GM20000 (cell line): ENCODE data around the gene NRGN.

Experiments
- DNase-seq: peaks from one replicate; pipeline ENCODE4 v3.0.0; 2012; ENCODE audit warnings: low spot score
- TF ChIP-seq, protein P1 (sequence below): IDR thresholded peaks from 2 replicates; pipeline ENCODE4 v1.5.1; 2012; ENCODE audit warnings: mild to moderate bottlenecking, control low read depth; ENCODE audit errors: extremely low read depth, missing control alignments

The NRGN gene

DNA sequence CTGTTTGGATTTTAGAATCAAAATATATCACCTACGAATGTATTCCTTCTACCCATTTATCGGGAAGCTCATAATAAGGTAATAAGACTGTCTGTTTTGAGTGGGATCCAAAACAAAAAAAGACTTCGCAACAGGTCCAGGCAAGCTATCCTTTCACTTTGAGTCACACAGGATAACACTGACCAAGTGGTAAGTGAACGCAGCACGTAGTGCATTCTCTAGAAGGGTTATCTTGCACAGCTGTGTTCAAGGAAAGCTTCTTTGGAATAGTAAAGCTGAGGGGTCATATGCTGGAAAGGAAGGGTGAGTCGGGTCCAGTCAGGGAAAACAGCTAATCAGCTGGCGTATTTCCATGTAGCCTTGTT, 22.3 kb upstream of the NRGN start:
- peak; percentile 63 for DNase-seq

DNA sequence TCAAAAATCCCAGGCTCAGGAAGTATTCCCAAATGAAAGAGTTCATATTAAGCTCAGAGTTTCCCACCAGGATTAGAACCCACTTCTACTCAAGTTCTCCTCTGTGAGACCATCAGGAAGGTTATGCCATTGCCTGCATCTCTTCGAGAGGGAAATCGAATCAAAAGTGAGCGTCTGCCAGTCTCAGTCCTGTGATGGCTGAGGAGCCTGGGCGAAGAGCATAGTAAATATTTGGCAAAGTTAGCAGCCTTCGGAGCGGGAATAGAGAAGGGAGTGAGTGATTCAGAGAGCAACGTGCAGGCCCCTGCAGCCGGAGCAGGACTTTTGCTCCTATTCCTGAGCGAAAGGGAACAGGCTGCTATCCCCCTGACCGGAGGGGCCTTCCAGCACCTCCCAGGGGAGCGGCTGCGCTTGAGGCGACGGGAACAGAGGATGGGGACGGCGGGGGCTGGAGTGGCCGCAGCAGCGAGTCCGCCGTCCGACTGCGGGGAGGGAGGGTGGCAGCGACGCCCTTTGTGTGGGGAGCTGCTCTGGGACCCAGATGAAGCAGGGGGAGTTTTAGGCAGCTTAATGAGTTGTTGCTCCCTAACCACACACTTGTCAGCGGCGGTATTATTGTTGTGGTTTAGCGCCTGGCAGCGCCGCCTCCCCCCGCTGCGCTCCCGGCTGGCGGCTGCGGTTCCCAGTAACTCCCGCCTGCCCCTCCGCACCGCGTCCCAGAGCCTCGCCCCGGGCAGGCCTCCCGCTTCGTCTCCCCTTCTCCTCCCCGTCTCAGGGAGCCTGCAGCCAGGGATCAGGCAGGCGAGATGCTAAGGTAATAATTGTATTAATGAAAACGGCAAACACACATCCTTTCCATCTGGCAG, 21.7 kb upstream of the NRGN start:
- TF ChIP-seq, protein P1, sequence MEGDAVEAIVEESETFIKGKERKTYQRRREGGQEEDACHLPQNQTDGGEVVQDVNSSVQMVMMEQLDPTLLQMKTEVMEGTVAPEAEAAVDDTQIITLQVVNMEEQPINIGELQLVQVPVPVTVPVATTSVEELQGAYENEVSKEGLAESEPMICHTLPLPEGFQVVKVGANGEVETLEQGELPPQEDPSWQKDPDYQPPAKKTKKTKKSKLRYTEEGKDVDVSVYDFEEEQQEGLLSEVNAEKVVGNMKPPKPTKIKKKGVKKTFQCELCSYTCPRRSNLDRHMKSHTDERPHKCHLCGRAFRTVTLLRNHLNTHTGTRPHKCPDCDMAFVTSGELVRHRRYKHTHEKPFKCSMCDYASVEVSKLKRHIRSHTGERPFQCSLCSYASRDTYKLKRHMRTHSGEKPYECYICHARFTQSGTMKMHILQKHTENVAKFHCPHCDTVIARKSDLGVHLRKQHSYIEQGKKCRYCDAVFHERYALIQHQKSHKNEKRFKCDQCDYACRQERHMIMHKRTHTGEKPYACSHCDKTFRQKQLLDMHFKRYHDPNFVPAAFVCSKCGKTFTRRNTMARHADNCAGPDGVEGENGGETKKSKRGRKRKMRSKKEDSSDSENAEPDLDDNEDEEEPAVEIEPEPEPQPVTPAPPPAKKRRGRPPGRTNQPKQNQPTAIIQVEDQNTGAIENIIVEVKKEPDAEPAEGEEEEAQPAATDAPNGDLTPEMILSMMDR: no peak
- no peak for DNase-seq

More for the DNA sequence above, 22.3 kb upstream of the NRGN start:
- TF ChIP-seq, protein P1: no peak

DNA sequence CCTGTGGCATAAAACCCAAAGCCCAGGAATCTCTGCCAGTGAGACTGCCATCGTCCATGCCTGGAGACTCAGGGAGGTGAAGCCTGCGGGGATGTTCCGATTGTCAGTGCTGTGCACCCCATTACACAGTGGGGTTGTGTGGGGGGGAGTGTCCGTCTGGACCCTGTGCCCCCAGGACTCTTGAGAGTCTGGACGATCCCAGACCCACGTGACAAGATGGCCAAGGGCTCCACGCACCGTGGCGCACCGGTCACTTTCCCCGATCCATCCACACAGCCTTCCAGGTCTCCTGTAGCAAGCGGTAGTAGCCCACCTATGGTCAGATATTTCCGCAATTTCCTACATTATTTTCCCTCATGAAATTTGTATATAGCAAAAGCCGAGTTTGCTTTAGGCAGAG, 20.9 kb upstream of the NRGN start:
- TF ChIP-seq, protein P1: no peak
- no peak for DNase-seq

DNA sequence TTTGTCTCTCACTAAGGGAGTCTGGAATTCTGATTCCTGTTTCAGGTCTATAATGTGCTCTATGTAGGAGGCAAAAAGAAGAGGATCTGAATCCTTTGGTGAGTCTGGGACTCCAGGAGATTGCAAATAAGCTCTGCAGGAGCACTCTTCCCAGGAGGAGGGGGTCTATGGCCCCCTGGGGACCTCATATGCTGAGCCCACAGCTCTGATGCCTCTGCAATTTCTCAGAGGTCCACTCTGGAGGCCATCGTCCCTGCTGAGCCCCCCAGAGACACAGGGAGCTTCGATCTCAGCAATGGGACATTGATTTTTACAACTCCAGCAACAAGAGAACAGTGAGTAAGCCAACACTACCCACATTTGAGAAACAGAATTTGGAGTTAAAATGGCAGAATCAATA, 20.2 kb upstream of the NRGN start:
- DNase-seq: no peak
- TF ChIP-seq, protein P1: no peak

DNA sequence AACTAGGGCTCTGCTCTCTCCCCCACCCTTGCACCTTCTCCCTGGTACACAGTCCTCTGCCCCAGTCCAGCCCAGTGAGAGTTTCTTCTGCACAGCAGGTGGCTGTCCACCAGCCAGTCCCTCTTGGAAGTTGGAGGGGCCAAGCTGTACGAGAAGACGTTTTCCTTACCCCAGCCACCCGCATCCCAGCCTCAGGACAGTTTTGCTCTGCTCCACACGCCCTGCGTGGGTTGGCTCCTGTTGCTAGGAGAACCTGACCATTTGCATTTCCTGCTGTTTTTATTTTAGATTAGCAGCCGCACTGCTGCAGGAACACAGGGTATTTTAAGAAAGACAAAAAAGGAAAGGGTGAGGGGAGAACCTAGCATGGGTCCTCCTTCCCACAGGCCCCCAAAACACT, 17.6 kb upstream of the NRGN start:
- TF ChIP-seq, protein P1: no peak

DNA sequence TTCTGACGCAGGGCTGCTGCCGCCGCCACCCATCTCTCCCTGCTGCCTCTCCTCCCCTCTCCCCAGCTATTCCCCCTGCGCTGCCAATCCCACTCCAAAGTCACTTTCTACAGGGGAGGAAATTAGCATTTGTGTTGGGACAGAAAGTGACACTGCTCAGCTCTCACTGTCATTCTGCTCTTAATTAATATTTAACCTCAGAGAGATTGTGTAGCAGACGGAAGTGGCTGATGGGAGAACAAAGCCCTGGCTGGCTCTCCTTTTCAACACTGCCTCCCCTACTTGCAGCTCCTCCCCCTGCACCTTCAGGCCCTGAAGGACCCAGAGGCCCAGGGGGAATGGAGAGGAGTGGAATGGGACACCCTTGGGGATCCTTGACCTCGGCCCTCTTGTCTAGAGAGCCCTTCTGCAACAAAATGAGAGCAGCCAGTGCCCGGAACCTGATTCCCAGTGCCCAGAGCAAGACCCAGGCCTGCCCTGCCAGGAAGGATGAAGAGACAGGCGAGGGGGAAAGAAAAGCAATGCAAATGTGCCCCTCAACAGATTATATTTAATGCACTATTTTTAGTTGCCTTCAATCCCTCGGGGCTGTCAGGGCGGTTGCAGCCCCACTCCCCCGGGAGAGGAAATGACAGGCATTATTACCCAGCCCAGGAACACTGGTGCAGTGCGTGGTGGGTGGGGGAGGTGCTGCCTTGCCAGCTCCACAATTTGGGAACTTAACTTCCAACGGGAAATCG, 14.6 kb upstream of the NRGN start:
- DNase-seq: peak; percentile 82
- TF ChIP-seq, protein P1: no peak

More for the DNA sequence above, 17.6 kb upstream of the NRGN start:
- DNase-seq: no peak

DNA sequence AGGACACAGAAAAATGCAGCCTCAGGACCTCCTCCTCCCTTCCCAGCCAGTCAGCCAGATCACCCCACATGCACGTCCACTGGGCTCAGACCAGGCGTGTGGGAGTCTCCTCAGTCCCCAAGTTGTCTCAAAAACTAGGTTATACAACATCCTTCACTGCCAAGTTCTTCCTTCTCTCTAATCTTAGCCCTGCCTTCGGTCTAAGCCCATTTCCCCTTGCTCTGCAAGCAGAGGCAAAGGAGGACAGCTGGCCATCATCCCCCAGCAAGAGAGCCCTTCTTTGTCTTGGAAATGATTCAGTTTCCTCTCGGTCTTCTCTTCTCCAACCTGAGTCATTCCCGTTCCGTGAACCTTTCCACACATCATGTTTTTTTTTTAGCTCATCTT, 14.0 kb upstream of the NRGN start:
- DNase-seq: no peak
- TF ChIP-seq, protein P1: no peak
